Liver (tissue), 9 donors: Measurements from ENCODE around the gene EIF1AD. TPM values are rescaled to one million over a fixed set of nuclear protein-coding genes. Genes with fewer than 3 reads are reported as not detected.

ENCODE experiments used
- DNase-seq: peaks from one replicate; pipeline ENCODE4 v3.0.0-alpha.2; 2017; ENCODE audit warnings: low spot score
- H3K27ac ChIP-seq, 2 donors: one replicate each; pipeline ENCODE4 v1.7.0; 2013; ENCODE audit warnings: inconsistent platforms in 2 of 2, low read length in 2 of 2, control low read depth in 1 of 2, low read depth in 1 of 2, mild to moderate bottlenecking in 1 of 2
- H3K27me3 ChIP-seq, 4 donors: one replicate each; pipeline versions ENCODE4 v1.6.1 to v1.7.0; 2013; ENCODE audit warnings: low read length in 3 of 4, inconsistent platforms in 1 of 4, mild to moderate bottlenecking in 1 of 4, moderate library complexity in 1 of 4; ENCODE audit not compliant: control insufficient read depth in 4 of 4, insufficient read depth in 4 of 4
- H3K36me3 ChIP-seq, 4 donors: one replicate each; pipeline versions ENCODE4 v1.6.1 to v1.7.0; 2013; ENCODE audit warnings: low read length in 3 of 4, mild to moderate bottlenecking in 3 of 4, low read depth in 1 of 4, moderate library complexity in 1 of 4; ENCODE audit not compliant: control insufficient read depth in 4 of 4, insufficient read depth in 3 of 4
- H3K4me1 ChIP-seq, 4 donors: one replicate each; pipeline versions ENCODE4 v1.6.1 to v1.7.0; 2013; ENCODE audit warnings: low read length in 3 of 4, mild to moderate bottlenecking in 3 of 4, moderate library complexity in 1 of 4; ENCODE audit not compliant: control insufficient read depth in 4 of 4, insufficient read depth in 4 of 4
- H3K4me3 ChIP-seq, 3 donors: one replicate each; pipeline versions ENCODE4 v1.6.1 to v1.7.0; 2013; ENCODE audit warnings: low read length in 3 of 3, control low read depth in 1 of 3, low read depth in 1 of 3, mild to moderate bottlenecking in 1 of 3
- H3K9ac ChIP-seq, 2 donors: one replicate each; pipeline ENCODE4 v1.7.0; 2013; ENCODE audit warnings: low read length in 2 of 2, mild to moderate bottlenecking in 2 of 2, moderate library complexity in 2 of 2, control low read depth in 1 of 2, low read depth in 1 of 2
- H3K9me3 ChIP-seq, 4 donors: one replicate each; pipeline versions ENCODE4 v1.6.1 to v1.7.0; 2013; ENCODE audit warnings: low read length in 3 of 4; ENCODE audit not compliant: control insufficient read depth in 4 of 4
- ATF3 ChIP-seq: IDR thresholded peaks from 2 replicates; pipeline ENCODE4 v1.6.1; 2016; ENCODE audit warnings: antibody characterized with exemption
- CTCF ChIP-seq: fragments of 150-350 bp; IDR thresholded peaks from 2 replicates; pipeline ENCODE4 v1.5.1; 2017; ENCODE audit warnings: improper control_type of control experiment, low read depth, low read length; ENCODE audit not compliant: missing input control
- FOXA1 ChIP-seq: IDR thresholded peaks from 2 replicates; pipeline ENCODE4 v1.6.1; 2016; ENCODE audit warnings: antibody characterized with exemption
- FOXA2 ChIP-seq: IDR thresholded peaks from 2 replicates; pipeline ENCODE4 v1.6.1; 2016; ENCODE audit warnings: antibody characterized with exemption
- GABPA ChIP-seq, 2 donors: IDR thresholded peaks in 1 of 2; conservative IDR thresholded peaks in 1 of 2; 2 replicates each; pipeline ENCODE4 v1.6.1; 2016; ENCODE audit warnings: antibody characterized with exemption in 2 of 2, mild to moderate bottlenecking in 1 of 2, moderate library complexity in 1 of 2
- HNF4A ChIP-seq, 2 donors: conservative IDR thresholded peaks; 2 replicates each; pipeline ENCODE4 v1.6.1; 2016; ENCODE audit warnings: antibody characterized with exemption in 2 of 2, mild to moderate bottlenecking in 2 of 2
- HNF4G ChIP-seq: IDR thresholded peaks from 2 replicates; pipeline ENCODE4 v1.6.1; 2016; ENCODE audit warnings: antibody characterized with exemption
- JUND ChIP-seq, 2 donors: IDR thresholded peaks; 2 replicates each; pipeline ENCODE4 v1.6.1; 2016; ENCODE audit warnings: antibody characterized with exemption in 2 of 2
- NR2F2 ChIP-seq: IDR thresholded peaks from 2 replicates; pipeline ENCODE4 v1.6.1; 2016; ENCODE audit warnings: antibody characterized with exemption
- RAD21 ChIP-seq, 2 donors: IDR thresholded peaks; 2 replicates each; pipeline ENCODE4 v1.6.1; 2016; ENCODE audit warnings: antibody characterized with exemption in 2 of 2, mild to moderate bottlenecking in 2 of 2
- RXRA ChIP-seq, 2 donors: IDR thresholded peaks; 2 replicates each; pipeline ENCODE4 v1.6.1; 2017 to 2018; ENCODE audit warnings: antibody characterized with exemption in 2 of 2, mild to moderate bottlenecking in 1 of 2
- TAF1 ChIP-seq: conservative IDR thresholded peaks from 2 replicates; pipeline ENCODE4 v1.6.1; 2016; ENCODE audit warnings: antibody characterized with exemption, mild to moderate bottlenecking
- YY1 ChIP-seq: IDR thresholded peaks from 2 replicates; pipeline ENCODE4 v1.6.1; 2016; ENCODE audit warnings: antibody characterized with exemption, mild to moderate bottlenecking
- WGBS: extraction: QIAGEN DNeasy Blood & Tissue Kit; methylation state at CpG from one replicate; pipeline ENCODE4 v1.1.7; 2013; 5-methylcytosine and 5-hydroxymethylcytosine counted together
- polyA plus RNA-seq, 2 donors: library from polyadenylated mRNA; stranded (reverse) in 1 of 2; unstranded in 1 of 2; fragments of 200-250 nt in 1 of 2; fragments of >200 nt in 1 of 2; fragmentation: Nextera tagmentation in 1 of 2; extraction: Ambion mirVana in 1 of 2; gene quantifications; one replicate each; pipeline versions ENCODE4 v1.2.1 to v1.2.3, GENCODE V29; 2013 to 2015
- total RNA-seq, 2 donors: library from RNA; depleted of rRNA; stranded (reverse); fragments of >200 nt; gene quantifications; one replicate each; pipeline ENCODE4 v1.2.3, GENCODE V29; 2014
- TF ChIP-seq, protein P1 (sequence below): IDR thresholded peaks from 2 replicates; pipeline ENCODE4 v1.6.1; 2016; ENCODE audit warnings: antibody characterized with exemption
- TF ChIP-seq, protein P2 (sequence below): IDR thresholded peaks from 2 replicates; pipeline ENCODE4 v1.6.1; 2016; ENCODE audit warnings: antibody characterized with exemption
- donor health status: healthy.
- donor health status: healthy.
- donor health status: healthy.
- donor health status: healthy.
- donor health status: healthy.

Gene EIF1AD
- total and polyA plus RNA-seq, 4 donors = 6.3 to 18.2 (median 14.2) TPM

DNA sequence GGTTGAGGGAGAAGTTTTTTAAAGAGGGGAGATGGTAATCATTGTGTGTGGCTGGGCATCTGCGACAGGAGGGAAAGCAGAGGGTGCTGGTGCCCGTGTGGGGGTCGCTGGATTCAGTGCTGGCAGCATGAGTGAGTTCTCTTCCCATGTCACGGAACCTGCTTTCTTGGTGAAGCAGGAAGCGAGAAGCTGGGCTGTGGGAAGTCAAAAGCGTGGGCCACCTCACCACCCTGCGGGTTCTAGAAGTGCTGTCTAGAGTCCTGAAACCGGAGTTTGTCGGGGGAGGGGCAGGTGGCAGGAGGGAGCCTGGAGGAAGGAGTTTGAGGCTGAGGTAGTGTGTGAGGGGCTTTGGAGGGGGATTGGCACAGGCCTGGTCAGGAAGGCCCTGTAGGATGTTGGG, 26.2 kb downstream of the EIF1AD start:
- DNase-seq = no peak
- Histone ChIP-seq H3K36me3 (peaks cover 16 to 45% (median 26%) of the 10 kb centered on the region in 4 donors), H3K27ac (no peak overlapping the region), H3K4me1 (no peaks in the 10 kb centered on the region), H3K4me3 (no peak overlapping the region), H3K9me3 (no peaks in the 10 kb centered on the region), H3K9ac (no peak overlapping the region), H3K27me3 (no peaks in the 10 kb centered on the region)
- WGBS = 95% methylated on average over 9 of the region's 9 CpGs
- TF ChIP-seq CTCF (no peak), HNF4A (conservative IDR thresholded peaks at IDR 0.05) (no peak), JUND (IDR thresholded peaks at IDR 0.05) (no peak), RAD21 (IDR thresholded peaks at IDR 0.05) (no peak), GABPA (IDR thresholded peaks at IDR 0.05 in 1 of 2, conservative IDR thresholded peaks at IDR 0.05 in 1 of 2) (no peak), RXRA (IDR thresholded peaks at IDR 0.05) (no peak), TAF1 (no peak), HNF4G (no peak), FOXA1 (no peak), ATF3 (no peak), FOXA2 (no peak)
- TF ChIP-seq, protein P1, sequence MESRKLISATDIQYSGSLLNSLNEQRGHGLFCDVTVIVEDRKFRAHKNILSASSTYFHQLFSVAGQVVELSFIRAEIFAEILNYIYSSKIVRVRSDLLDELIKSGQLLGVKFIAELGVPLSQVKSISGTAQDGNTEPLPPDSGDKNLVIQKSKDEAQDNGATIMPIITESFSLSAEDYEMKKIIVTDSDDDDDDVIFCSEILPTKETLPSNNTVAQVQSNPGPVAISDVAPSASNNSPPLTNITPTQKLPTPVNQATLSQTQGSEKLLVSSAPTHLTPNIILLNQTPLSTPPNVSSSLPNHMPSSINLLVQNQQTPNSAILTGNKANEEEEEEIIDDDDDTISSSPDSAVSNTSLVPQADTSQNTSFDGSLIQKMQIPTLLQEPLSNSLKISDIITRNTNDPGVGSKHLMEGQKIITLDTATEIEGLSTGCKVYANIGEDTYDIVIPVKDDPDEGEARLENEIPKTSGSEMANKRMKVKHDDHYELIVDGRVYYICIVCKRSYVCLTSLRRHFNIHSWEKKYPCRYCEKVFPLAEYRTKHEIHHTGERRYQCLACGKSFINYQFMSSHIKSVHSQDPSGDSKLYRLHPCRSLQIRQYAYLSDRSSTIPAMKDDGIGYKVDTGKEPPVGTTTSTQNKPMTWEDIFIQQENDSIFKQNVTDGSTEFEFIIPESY = no peak

GRCh38 chr11:65973439-65974110, 28.4 kb downstream of the EIF1AD start:
- WGBS = 94% methylated on average over 13 of the region's 13 CpGs
- H3K27me3 ChIP-seq = no peaks in the 10 kb centered on the region
- no peaks in the 10 kb centered on the region for H3K4me1 ChIP-seq
- H3K36me3 ChIP-seq = peaks cover 12 to 50% (median 26%) of the 10 kb centered on the region in 4 donors
- H3K4me3 ChIP-seq = no peak overlapping the region
- no peak for DNase-seq
- no peak overlapping the region for H3K27ac ChIP-seq
- H3K9me3 ChIP-seq = no peaks in the 10 kb centered on the region
- TF ChIP-seq FOXA1 (no peak), JUND (IDR thresholded peaks at IDR 0.05) (no peak), FOXA2 (no peak), YY1 (no peak), RAD21 (IDR thresholded peaks at IDR 0.05) (no peak), HNF4A (conservative IDR thresholded peaks at IDR 0.05) (no peak), NR2F2 (no peak)
- TF ChIP-seq, protein P1 = no peak
- TF ChIP-seq, protein P2, sequence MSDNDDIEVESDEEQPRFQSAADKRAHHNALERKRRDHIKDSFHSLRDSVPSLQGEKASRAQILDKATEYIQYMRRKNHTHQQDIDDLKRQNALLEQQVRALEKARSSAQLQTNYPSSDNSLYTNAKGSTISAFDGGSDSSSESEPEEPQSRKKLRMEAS = no peak
- H3K9ac ChIP-seq = no peak overlapping the region
